Trophoblast cell (in vitro differentiated cells and primary cell): ENCODE measurements around the gene SOX11.

Experiments
- DNase-seq, 2 donors: peaks; one replicate each; pipeline ENCODE4 v3.0.0-alpha.2; 2016
- H2AFZ ChIP-seq: 2 replicates; pipeline ENCODE4 v1.6.1; 2013; ENCODE audit warnings: low read length, moderate library complexity, mild to moderate bottlenecking; ENCODE audit not compliant: insufficient read depth, poor library complexity
- H2AK5ac ChIP-seq: 2 replicates; pipeline ENCODE4 v1.6.1; 2013; ENCODE audit warnings: mild to moderate bottlenecking, low read length
- H2BK120ac ChIP-seq: 2 replicates; pipeline ENCODE4 v1.6.1; 2013; ENCODE audit warnings: low read length, mild to moderate bottlenecking, moderate library complexity; ENCODE audit not compliant: insufficient read depth, poor library complexity
- H2BK12ac ChIP-seq: 2 replicates; pipeline ENCODE4 v1.6.1; 2013; ENCODE audit warnings: mild to moderate bottlenecking, low read length, moderate library complexity
- H2BK5ac ChIP-seq: 2 replicates; pipeline ENCODE4 v1.6.1; 2013; ENCODE audit warnings: low read length, low read depth, moderate library complexity, mild to moderate bottlenecking; ENCODE audit not compliant: poor library complexity
- H3K14ac ChIP-seq: 2 replicates; pipeline ENCODE4 v1.6.1; 2013; ENCODE audit warnings: mild to moderate bottlenecking, low read length
- H3K18ac ChIP-seq: 2 replicates; pipeline ENCODE4 v1.6.1; 2013; ENCODE audit warnings: mild to moderate bottlenecking, low read length
- H3K23ac ChIP-seq: 2 replicates; pipeline ENCODE4 v1.6.1; 2013; ENCODE audit warnings: low read length
- H3K27ac ChIP-seq: 2 replicates; pipeline ENCODE4 v1.5.1; 2013; ENCODE audit warnings: low read depth, mild to moderate bottlenecking, inconsistent platforms, low read length, moderate library complexity
- H3K27me3 ChIP-seq: 2 replicates; pipeline ENCODE4 v1.6.1; 2013; ENCODE audit warnings: inconsistent platforms, mild to moderate bottlenecking, low read length, moderate library complexity; ENCODE audit not compliant: insufficient read depth
- H3K36me3 ChIP-seq, 2 experiments: 1 replicate in 1 of 2; 2 replicates in 1 of 2; pipeline ENCODE4 v1.6.1; 2013; ENCODE audit warnings: low read length in 2 of 2, mild to moderate bottlenecking in 2 of 2, moderate library complexity in 1 of 2; ENCODE audit not compliant: insufficient read depth in 2 of 2, control insufficient read depth in 1 of 2
- H3K4ac ChIP-seq: 2 replicates; pipeline ENCODE4 v1.6.1; 2013; ENCODE audit warnings: low read depth, mild to moderate bottlenecking, low read length, moderate library complexity
- H3K4me1 ChIP-seq, 2 experiments: 1 replicate in 1 of 2; 2 replicates in 1 of 2; pipeline ENCODE4 v1.6.1; 2013; ENCODE audit warnings: low read length in 2 of 2, mild to moderate bottlenecking in 2 of 2, moderate library complexity in 1 of 2; ENCODE audit not compliant: insufficient read depth in 2 of 2, control insufficient read depth in 1 of 2
- H3K4me2 ChIP-seq: 2 replicates; pipeline ENCODE4 v1.6.1; 2013; ENCODE audit warnings: inconsistent platforms, mild to moderate bottlenecking, low read length, moderate library complexity
- H3K4me3 ChIP-seq: 2 replicates; pipeline ENCODE4 v1.5.1; 2013; ENCODE audit warnings: mild to moderate bottlenecking, low read depth, low read length, inconsistent platforms
- H3K79me1 ChIP-seq: one replicate; pipeline ENCODE4 v1.6.1; 2013; ENCODE audit warnings: low read length
- H3K79me2 ChIP-seq: 2 replicates; pipeline ENCODE4 v1.6.1; 2013; ENCODE audit warnings: low read length, mild to moderate bottlenecking; ENCODE audit not compliant: control insufficient read depth, insufficient read depth, poor library complexity
- H3K9ac ChIP-seq: 2 replicates; pipeline ENCODE4 v1.6.1; 2013; ENCODE audit warnings: mild to moderate bottlenecking, low read length
- H3K9me3 ChIP-seq: 2 replicates; pipeline ENCODE4 v1.6.1; 2013; ENCODE audit warnings: low read depth, mild to moderate bottlenecking, control low read depth, inconsistent platforms, low read length; ENCODE audit not compliant: insufficient read depth
- H4K12ac ChIP-seq: 2 replicates; pipeline ENCODE4 v1.6.1; 2013; ENCODE audit warnings: low read depth, mild to moderate bottlenecking, low read length, moderate library complexity
- H4K8ac ChIP-seq: 2 replicates; pipeline ENCODE4 v1.6.1; 2013; ENCODE audit warnings: low read depth, mild to moderate bottlenecking, low read length, moderate library complexity
- H4K91ac ChIP-seq: one replicate; pipeline ENCODE4 v1.6.1; 2013; ENCODE audit warnings: low read depth, mild to moderate bottlenecking, low read length, moderate library complexity
- WGBS: extraction: QIAGEN DNeasy Blood & Tissue Kit; methylation state at CpG from one replicate; pipeline ENCODE4 v1.1.7; 2013; ENCODE audit warnings: missing lambda C conversion rate; ENCODE audit not compliant: insufficient read length, insufficient coverage; ENCODE audit errors: extremely low coverage; 5-methylcytosine and 5-hydroxymethylcytosine counted together

Gene SOX11

GRCh38 chr2:5720426-5720825 is 28.2 kb downstream of the SOX11 start:
- no CpG with 5 or more reads among the region's 7 CpGs for WGBS
- no peak for DNase-seq
- H3K9ac ChIP-seq: no peak overlapping the region

GRCh38 chr2:5722236-5722635 is 30.1 kb downstream of the SOX11 start:
- Histone ChIP-seq H3K79me2 (no peaks in the 10 kb centered on the region), H3K4ac (no peak overlapping the region), H2AFZ (no peak overlapping the region), H3K23ac (no peak overlapping the region), H3K27ac (no peak overlapping the region), H4K8ac (no peak overlapping the region), H2BK5ac (no peak overlapping the region), H3K9ac (no peak overlapping the region), H3K4me2 (no peak overlapping the region), H3K36me3 (no peaks in the 10 kb centered on the region), H4K91ac (no peak overlapping the region), H3K27me3 (no peaks in the 10 kb centered on the region), H3K14ac (no peak overlapping the region), H2BK12ac (no peak overlapping the region), H3K18ac (no peak overlapping the region), H4K12ac (no peak overlapping the region), H3K4me1 (peaks cover 6 to 7% of the 10 kb centered on the region in 2 experiments), H2AK5ac (no peak overlapping the region), H3K79me1 (no peaks in the 10 kb centered on the region), H2BK120ac (no peak overlapping the region), H3K9me3 (peaks cover 1% of the 10 kb centered on the region), H3K4me3 (no peak overlapping the region)
- WGBS: no CpG with 5 or more reads among the region's 5 CpGs
- no peak for DNase-seq

More at GRCh38 chr2:5720426-5720825, 28.2 kb downstream of the SOX11 start:
- Histone ChIP-seq H3K4ac (no peak overlapping the region), H3K79me2 (no peaks in the 10 kb centered on the region), H3K23ac (no peak overlapping the region), H3K36me3 (no peaks in the 10 kb centered on the region), H4K8ac (no peak overlapping the region), H2BK120ac (no peak overlapping the region), H3K4me1 (no peaks in the 10 kb centered on the region), H2AK5ac (no peak overlapping the region), H3K9me3 (peaks cover 1% of the 10 kb centered on the region), H2AFZ (no peak overlapping the region), H3K27ac (no peak overlapping the region), H3K4me3 (no peak overlapping the region), H4K91ac (no peak overlapping the region), H2BK12ac (no peak overlapping the region), H3K27me3 (no peaks in the 10 kb centered on the region), H3K14ac (no peak overlapping the region), H3K79me1 (no peaks in the 10 kb centered on the region), H3K18ac (no peak overlapping the region), H2BK5ac (no peak overlapping the region), H3K4me2 (no peak overlapping the region), H4K12ac (no peak overlapping the region)

GRCh38 chr2:5723791-5724735 is 31.9 kb downstream of the SOX11 start:
- Histone ChIP-seq H3K4me1 (peaks cover 8 to 11% of the 10 kb centered on the region in 2 experiments), H3K4me3 (no peak overlapping the region), H3K4me2 (no peak overlapping the region), H3K23ac (no peak overlapping the region), H3K4ac (no peak overlapping the region), H3K14ac (no peak overlapping the region), H3K36me3 (no peaks in the 10 kb centered on the region), H2AK5ac (no peak overlapping the region), H2BK5ac (no peak overlapping the region), H3K79me2 (no peaks in the 10 kb centered on the region), H4K91ac (no peak overlapping the region), H3K27me3 (no peaks in the 10 kb centered on the region), H4K12ac (no peak overlapping the region), H3K79me1 (peaks cover 2% of the 10 kb centered on the region), H2BK12ac (no peak overlapping the region), H3K9me3 (peaks cover 1% of the 10 kb centered on the region), H2BK120ac (no peak overlapping the region), H3K18ac (no peak overlapping the region), H3K27ac (no peak overlapping the region), H2AFZ (no peak overlapping the region), H3K9ac (no peak overlapping the region), H4K8ac (no peak overlapping the region)
- no peak for DNase-seq
- WGBS: no CpG with 5 or more reads among the region's 17 CpGs

GRCh38 chr2:5725072-5725471 is 32.9 kb downstream of the SOX11 start:
- no peak for DNase-seq
- Histone ChIP-seq H3K4me1 (peaks cover 11 to 19% of the 10 kb centered on the region in 2 experiments), H3K27ac (no peak overlapping the region), H3K4ac (no peak overlapping the region), H3K4me3 (no peak overlapping the region), H4K8ac (no peak overlapping the region), H2AFZ (no peak overlapping the region), H3K9me3 (peaks cover 1% of the 10 kb centered on the region), H4K12ac (no peak overlapping the region), H3K14ac (no peak overlapping the region), H3K36me3 (no peaks in the 10 kb centered on the region), H3K9ac (no peak overlapping the region), H3K27me3 (no peaks in the 10 kb centered on the region), H3K79me1 (peaks cover 2% of the 10 kb centered on the region), H3K79me2 (no peaks in the 10 kb centered on the region), H4K91ac (no peak overlapping the region), H2BK120ac (no peak overlapping the region), H3K23ac (no peak overlapping the region), H2AK5ac (no peak overlapping the region), H3K4me2 (no peak overlapping the region), H3K18ac (no peak overlapping the region), H2BK5ac (no peak overlapping the region), H2BK12ac (no peak overlapping the region)
- whole genome bisulfite sequencing: no CpG with 5 or more reads among the region's 1 CpG
